HT-29 (cell line): ENCODE measurements around the gene FDX1. TPM values are rescaled to one million over a fixed set of nuclear protein-coding genes. Genes with fewer than 3 reads are reported as not detected.

Experiments
- DNase-seq: peaks from one replicate; pipeline ENCODE4 v3.0.0-alpha.2; 2015; ENCODE audit warnings: low spot score
- total RNA-seq: library from RNA; depleted of rRNA; stranded (reverse); fragments of >200 nt; shearing (Covaris generic); gene quantifications from 2 replicates; pipeline ENCODE4 v1.2.3, GENCODE V29; 2014

FDX1 gene
- total RNA-seq, 1 experiment from 2014 or later, result 5.3 TPM

- DNase-seq, result no peak
Measured at GRCh38 chr11:110467556-110467955, 37.8 kb downstream of the FDX1 start.

GRCh38 chr11:110468121-110468520, 38.4 kb downstream of the FDX1 start:
- no peak for DNase-seq

GRCh38 chr11:110469127-110469526, 39.4 kb downstream of the FDX1 start:
- DNase-seq, result no peak

- DNase-seq, result no peak
Measured at GRCh38 chr11:110470716-110471115, 41.0 kb downstream of the FDX1 start.

- DNase-seq, result no peak
Measured at GRCh38 chr11:110471371-110471770, 41.6 kb downstream of the FDX1 start.

GRCh38 chr11:110472858-110473257, 43.1 kb downstream of the FDX1 start:
- no peak for DNase-seq

GRCh38 chr11:110473706-110474105, 44.0 kb downstream of the FDX1 start:
- DNase-seq, result no peak

GRCh38 chr11:110474578-110474977, 44.8 kb downstream of the FDX1 start:
- no peak for DNase-seq

- DNase-seq, result no peak
Measured at GRCh38 chr11:110475671-110476070, 45.9 kb downstream of the FDX1 start.

GRCh38 chr11:110478410-110478809, 48.7 kb downstream of the FDX1 start:
- DNase-seq, result no peak

- no peak for DNase-seq
Measured at GRCh38 chr11:110479108-110480101, 49.7 kb downstream of the FDX1 start.

- no peak for DNase-seq
Measured at GRCh38 chr11:110481523-110481922, 51.8 kb downstream of the FDX1 start.

- DNase-seq, result no peak
Measured at GRCh38 chr11:110486156-110486555, 56.4 kb downstream of the FDX1 start.

- DNase-seq, result no peak
Measured at GRCh38 chr11:110488446-110488845, 58.7 kb downstream of the FDX1 start.

- DNase-seq, result no peak
Measured at GRCh38 chr11:110490886-110491285, 61.1 kb downstream of the FDX1 start.

GRCh38 chr11:110491577-110492320, 62.0 kb downstream of the FDX1 start:
- no peak for DNase-seq

GRCh38 chr11:110492321-110492685, 62.6 kb downstream of the FDX1 start:
- DNase-seq, result no peak

- no peak for DNase-seq
Measured at GRCh38 chr11:110493346-110493745, 63.6 kb downstream of the FDX1 start.

- DNase-seq, result no peak
Measured at GRCh38 chr11:110497231-110497978, 67.7 kb downstream of the FDX1 start.

GRCh38 chr11:110501428-110501827, 71.7 kb downstream of the FDX1 start:
- no peak for DNase-seq

GRCh38 chr11:110505528-110506284, 76.0 kb downstream of the FDX1 start:
- no peak for DNase-seq
